ENCODE data around the gene SETX. TPM values are rescaled to one million over a fixed set of nuclear protein-coding genes. Genes with fewer than 3 reads are reported as not detected.

The SETX gene, protein sequence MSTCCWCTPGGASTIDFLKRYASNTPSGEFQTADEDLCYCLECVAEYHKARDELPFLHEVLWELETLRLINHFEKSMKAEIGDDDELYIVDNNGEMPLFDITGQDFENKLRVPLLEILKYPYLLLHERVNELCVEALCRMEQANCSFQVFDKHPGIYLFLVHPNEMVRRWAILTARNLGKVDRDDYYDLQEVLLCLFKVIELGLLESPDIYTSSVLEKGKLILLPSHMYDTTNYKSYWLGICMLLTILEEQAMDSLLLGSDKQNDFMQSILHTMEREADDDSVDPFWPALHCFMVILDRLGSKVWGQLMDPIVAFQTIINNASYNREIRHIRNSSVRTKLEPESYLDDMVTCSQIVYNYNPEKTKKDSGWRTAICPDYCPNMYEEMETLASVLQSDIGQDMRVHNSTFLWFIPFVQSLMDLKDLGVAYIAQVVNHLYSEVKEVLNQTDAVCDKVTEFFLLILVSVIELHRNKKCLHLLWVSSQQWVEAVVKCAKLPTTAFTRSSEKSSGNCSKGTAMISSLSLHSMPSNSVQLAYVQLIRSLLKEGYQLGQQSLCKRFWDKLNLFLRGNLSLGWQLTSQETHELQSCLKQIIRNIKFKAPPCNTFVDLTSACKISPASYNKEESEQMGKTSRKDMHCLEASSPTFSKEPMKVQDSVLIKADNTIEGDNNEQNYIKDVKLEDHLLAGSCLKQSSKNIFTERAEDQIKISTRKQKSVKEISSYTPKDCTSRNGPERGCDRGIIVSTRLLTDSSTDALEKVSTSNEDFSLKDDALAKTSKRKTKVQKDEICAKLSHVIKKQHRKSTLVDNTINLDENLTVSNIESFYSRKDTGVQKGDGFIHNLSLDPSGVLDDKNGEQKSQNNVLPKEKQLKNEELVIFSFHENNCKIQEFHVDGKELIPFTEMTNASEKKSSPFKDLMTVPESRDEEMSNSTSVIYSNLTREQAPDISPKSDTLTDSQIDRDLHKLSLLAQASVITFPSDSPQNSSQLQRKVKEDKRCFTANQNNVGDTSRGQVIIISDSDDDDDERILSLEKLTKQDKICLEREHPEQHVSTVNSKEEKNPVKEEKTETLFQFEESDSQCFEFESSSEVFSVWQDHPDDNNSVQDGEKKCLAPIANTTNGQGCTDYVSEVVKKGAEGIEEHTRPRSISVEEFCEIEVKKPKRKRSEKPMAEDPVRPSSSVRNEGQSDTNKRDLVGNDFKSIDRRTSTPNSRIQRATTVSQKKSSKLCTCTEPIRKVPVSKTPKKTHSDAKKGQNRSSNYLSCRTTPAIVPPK (N-terminal part only)
- total RNA-seq, result 32.7 TPM in 2 replicates

DNA sequence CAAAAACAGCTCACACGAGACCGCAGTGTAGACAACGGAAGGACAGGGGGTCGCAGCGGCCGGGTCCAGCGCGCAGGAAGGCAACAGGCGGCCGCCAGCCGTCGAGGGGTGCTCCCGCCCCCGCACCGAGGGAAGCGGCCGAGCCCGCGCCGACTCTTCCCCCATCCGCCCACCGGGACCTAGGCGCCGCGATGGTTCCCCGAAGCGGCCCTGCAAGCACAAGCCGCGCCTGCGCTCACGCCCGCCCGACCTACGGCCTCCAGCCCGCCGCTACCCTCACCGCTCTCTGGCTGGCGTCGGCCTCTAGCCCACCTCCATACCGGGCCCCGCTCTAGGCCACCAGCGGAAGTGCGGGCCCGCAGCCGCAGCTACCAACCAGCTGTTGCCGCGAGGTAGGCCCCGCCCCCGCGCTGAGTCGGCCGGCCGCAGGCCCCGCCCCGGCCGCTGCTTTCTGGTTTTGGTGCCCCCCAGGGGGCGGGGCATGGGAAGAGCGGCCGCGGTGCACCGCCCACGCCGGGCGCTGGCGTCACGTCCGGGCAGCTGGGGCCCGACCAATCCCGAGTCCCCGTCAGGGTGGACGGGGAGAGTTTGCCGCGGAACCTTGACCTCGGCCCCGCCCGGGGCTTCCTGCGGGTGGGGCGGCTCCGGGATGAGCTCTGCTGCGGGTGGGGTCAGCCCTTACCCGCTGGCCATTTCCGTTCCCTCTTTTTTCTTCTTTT, at the start of gene SETX:
TSS of gene SETX (minus strand) at position 350 of the 719 bp plus-strand sequence. CDS start 5,558 bp downstream, outside the sequence.

Other genes starting within 250 kb of the SETX start
- 0.91 and 1.3 TPM in 2 replicates for gene NTNG2, start 192.9 kb downstream of the SETX start, total RNA-seq
- gene TTF1, start 51.9 kb upstream of the SETX start, total RNA-seq, result 7.8 and 13.8 TPM in 2 replicates
- gene CFAP77, start 55.2 kb upstream of the SETX start, total RNA-seq, result 0.08 TPM in 1 of 2 replicates, not detected in the other
- not detected in 2 replicates for gene BARHL1, start 227.6 kb upstream of the SETX start, total RNA-seq